HG02678 (cell line): ENCODE measurements around the gene GHRL.
A peak's percentile ranks its signal among the peaks of the same experiment; 100 is the strongest.

Experiments
- ATAC-seq: cut with Tn5 transposase; IDR thresholded peaks from one replicate; pipeline ENCODE4 v1.9.1; 2021; ENCODE audit warnings: mild to moderate bottlenecking, moderate library complexity; ENCODE audit not compliant: unreplicated experiment

Gene GHRL

GRCh38 chr3:10248184-10248983, 44.4 kb downstream of the GHRL start, which contains the start of gene TATDN2:
TSS of gene TATDN2 (plus strand) at chr3:10248459. CDS start at chr3:10249201, 742 bp downstream.
- ATAC-seq, result peak; percentile 95

- ATAC-seq, result no peak
These were observed 45.0 kb downstream of the GHRL start for GRCh38 chr3:10247679-10248183.

- no peak for ATAC-seq
These were observed 47.5 kb downstream of the GHRL start for GRCh38 chr3:10245081-10245712.

- ATAC-seq, result no peak
These were observed 48.7 kb downstream of the GHRL start for GRCh38 chr3:10244009-10244408.

GRCh38 chr3:10242182-10243065, 50.3 kb downstream of the GHRL start:
- ATAC-seq, result no peak

- no peak for ATAC-seq
These were observed 51.9 kb downstream of the GHRL start for GRCh38 chr3:10240799-10241198.

- ATAC-seq, result no peak
These were observed 54.2 kb downstream of the GHRL start for GRCh38 chr3:10238345-10239183.
